Lower leg skin (tissue), 3 donors: ENCODE measurements around the gene WASF3.

ENCODE experiments used
- POLR2A ChIP-seq, 2 donors: fragments of 450-650 bp; IDR thresholded peaks; one replicate each; pipeline ENCODE4 v1.6.1; 2016 to 2017; ENCODE audit warnings: antibody characterized with exemption in 2 of 2, mild to moderate bottlenecking in 1 of 2, moderate library complexity in 1 of 2
- TF ChIP-seq, protein P1 (sequence below), 3 donors: fragments of 450-650 bp; IDR thresholded peaks; one replicate each; pipeline ENCODE4 v1.5.1; 2016; ENCODE audit warnings: antibody characterized with exemption in 3 of 3, mild to moderate bottlenecking in 3 of 3, moderate library complexity in 2 of 3

DNA sequence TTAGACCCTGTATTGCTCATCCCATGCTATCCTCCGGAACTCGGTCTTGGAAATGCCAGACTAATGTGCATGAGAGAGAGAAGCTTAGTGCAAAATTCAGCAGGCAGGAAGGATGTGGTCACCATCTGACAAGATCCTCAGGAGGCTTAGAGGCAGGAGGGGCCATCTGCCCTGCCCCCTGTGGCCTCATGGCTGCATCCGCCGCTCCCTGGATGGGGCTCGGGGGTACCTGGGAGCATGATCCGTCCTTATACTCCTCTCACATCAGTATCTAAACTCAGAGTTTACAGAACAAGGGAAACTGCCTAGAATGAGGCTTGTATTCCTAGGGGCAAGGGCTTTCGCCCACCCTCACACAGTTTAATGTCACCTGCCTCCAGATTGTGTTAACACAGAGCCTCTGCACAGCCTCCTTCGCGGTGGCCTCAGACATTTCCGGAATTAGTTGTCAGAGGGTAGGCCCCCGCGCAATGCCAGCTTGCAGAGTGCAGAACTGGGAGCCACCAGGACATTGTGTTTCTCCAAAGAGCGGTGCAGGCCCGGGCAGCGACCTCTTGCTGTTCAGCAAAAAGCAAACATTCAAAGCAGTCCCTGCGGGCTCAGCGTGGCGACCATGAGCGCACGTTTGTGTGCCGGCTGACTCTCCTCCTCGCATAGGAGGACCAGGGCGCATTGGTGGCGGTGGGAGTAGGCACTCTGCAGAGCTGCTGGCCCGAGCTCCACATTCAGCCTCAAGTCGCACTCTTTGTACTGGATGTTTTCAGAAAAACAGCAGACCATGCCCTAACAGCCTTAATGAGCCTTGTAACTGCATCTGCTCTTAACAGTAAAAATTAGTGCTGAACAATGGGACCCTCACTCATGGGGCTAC lies 164.0 kb downstream of the WASF3 start:
- TF ChIP-seq POLR2A (IDR thresholded peaks at IDR 0.05), result no peak
- TF ChIP-seq, protein P1, sequence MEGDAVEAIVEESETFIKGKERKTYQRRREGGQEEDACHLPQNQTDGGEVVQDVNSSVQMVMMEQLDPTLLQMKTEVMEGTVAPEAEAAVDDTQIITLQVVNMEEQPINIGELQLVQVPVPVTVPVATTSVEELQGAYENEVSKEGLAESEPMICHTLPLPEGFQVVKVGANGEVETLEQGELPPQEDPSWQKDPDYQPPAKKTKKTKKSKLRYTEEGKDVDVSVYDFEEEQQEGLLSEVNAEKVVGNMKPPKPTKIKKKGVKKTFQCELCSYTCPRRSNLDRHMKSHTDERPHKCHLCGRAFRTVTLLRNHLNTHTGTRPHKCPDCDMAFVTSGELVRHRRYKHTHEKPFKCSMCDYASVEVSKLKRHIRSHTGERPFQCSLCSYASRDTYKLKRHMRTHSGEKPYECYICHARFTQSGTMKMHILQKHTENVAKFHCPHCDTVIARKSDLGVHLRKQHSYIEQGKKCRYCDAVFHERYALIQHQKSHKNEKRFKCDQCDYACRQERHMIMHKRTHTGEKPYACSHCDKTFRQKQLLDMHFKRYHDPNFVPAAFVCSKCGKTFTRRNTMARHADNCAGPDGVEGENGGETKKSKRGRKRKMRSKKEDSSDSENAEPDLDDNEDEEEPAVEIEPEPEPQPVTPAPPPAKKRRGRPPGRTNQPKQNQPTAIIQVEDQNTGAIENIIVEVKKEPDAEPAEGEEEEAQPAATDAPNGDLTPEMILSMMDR (IDR thresholded peaks at IDR 0.05), result no peak
